ENCODE measurements around the gene CNPY1. TPM values are rescaled to one million over a fixed set of nuclear protein-coding genes. Genes with fewer than 3 reads are reported as not detected.

The CNPY1 gene
- total and polyA plus RNA-seq, 2 of the 8 experiments (the other 6 are each of a cell fraction or from before 2014, with no cell fraction given): not detected

- CTCF ChIA-PET (ENCODE audit: partially characterized antibody): interaction anchor here (0.8 kb wide), 1 partner anchor 15 kb away, joined by 3 read pairs; no protein-coding TSS in a partner anchor
- no peak for TF ChIP-seq PHF8 (conservative IDR thresholded peaks at IDR 0.05; ENCODE audit: low read depth, low read length)
- no peak for TF ChIP-seq SP2 (IDR thresholded peaks at IDR 0.05; ENCODE audit: low read length)
- TF ChIP-seq RXRA (IDR thresholded peaks at IDR 0.05; ENCODE audit: insufficient read depth, low read depth, low read length): no peak
- no peak overlapping the region for H3K4me2 ChIP-seq (ENCODE audit: insufficient read depth in 1 of 2, low read depth in 2 of 2, low read length in 2 of 2)
- no peak overlapping the region for H3K9ac ChIP-seq (replicated peaks in 1 of 4; ENCODE audit: extremely low read depth in 1 of 4, low read depth in 3 of 4, low read length in 3 of 4)
- H3K18ac ChIP-seq (ENCODE audit: extremely low read depth, low read length): no peak overlapping the region
- no peak overlapping the region; the same call in 1 of the 2 replicates for H4K8ac ChIP-seq (ENCODE audit: extremely low read depth, insufficient read depth, low read length)
- H3K23me2 ChIP-seq (ENCODE audit: low read depth, low read length): no peaks in the 10 kb centered on the region
- H3K4me1 ChIP-seq (replicated peaks in 1 of 4; ENCODE audit: control insufficient read depth in 3 of 4, insufficient read depth in 4 of 4, low read length in 3 of 4): no peaks in the 10 kb centered on the region
- DNase-seq (ENCODE audit: low read depth in 1 of 2, low spot score in 2 of 2) (no peak), FAIRE-seq (no peak)
- no peak overlapping the region for H2AFZ ChIP-seq (ENCODE audit: low read length)
- H2BK20ac ChIP-seq (ENCODE audit: low read length): no peak overlapping the region
- no peak overlapping the region for H3K27ac ChIP-seq (ENCODE audit: low read depth, low read length)
- H2BK120ac ChIP-seq (replicated peaks; ENCODE audit: low read depth, low read length): no peak overlapping the region
- no peaks in the 10 kb centered on the region for H3K79me1 ChIP-seq (ENCODE audit: low read depth, low read length)
- H2BK15ac ChIP-seq (ENCODE audit: low read length): no peak overlapping the region
- no peak overlapping the region for H3K14ac ChIP-seq (ENCODE audit: insufficient read length)
- no peak overlapping the region for H2BK12ac ChIP-seq (ENCODE audit: low read depth, low read length)
- no peak overlapping the region for H3K56ac ChIP-seq (replicated peaks; ENCODE audit: insufficient read length, low read depth, low read length)
- H2AK5ac ChIP-seq (ENCODE audit: low read depth, low read length): no peak overlapping the region
- no peak overlapping the region for H4K91ac ChIP-seq (replicated peaks; ENCODE audit: insufficient read length, low read length)
- peaks cover 0 to 3% of the 10 kb centered on the region in 2 experiments; a peak in 1 of 4 replicates for H3K9me3 ChIP-seq (ENCODE audit: insufficient read depth in 2 of 2, low read depth in 1 of 2, low read length in 1 of 2)
- no peak overlapping the region for H3K4ac ChIP-seq (replicated peaks; ENCODE audit: insufficient read length, low read depth, low read length)
- no peaks in the 10 kb centered on the region for H3K79me2 ChIP-seq (ENCODE audit: control insufficient read depth in 1 of 2, insufficient read depth in 2 of 2, low read length in 2 of 2)
- no peak overlapping the region for H4K5ac ChIP-seq (ENCODE audit: insufficient read length, low read depth, low read length)
- H3K4me3 ChIP-seq (ENCODE audit: extremely low read depth in 1 of 4, insufficient read depth in 2 of 4, low read depth in 3 of 4, low read length in 4 of 4): no peak overlapping the region
- WGBS, 2 experiments (ENCODE audit: extremely low coverage in 1 of 2, insufficient coverage in 1 of 2, insufficient read length in 1 of 2, insufficient replicate concordance in 2 of 2, low coverage in 1 of 2, low lambda C conversion rate in 2 of 2, missing lambda C conversion rate in 1 of 2): 99% methylated on average over 13 of the region's 13 CpGs; no CpG with 5 or more reads in 1 of the 2 experiments
- no peaks in the 10 kb centered on the region for H3K27me3 ChIP-seq (replicated peaks in 1 of 4; ENCODE audit: control insufficient read depth in 3 of 4, extremely low read depth in 1 of 4, insufficient read depth in 3 of 4, low read length in 3 of 4)
- no peak overlapping the region; the same call in 1 of the 2 replicates for H2BK5ac ChIP-seq (ENCODE audit: low read depth, low read length)
- H3K23ac ChIP-seq (ENCODE audit: insufficient read length): no peak overlapping the region
- H3K36me3 ChIP-seq (ENCODE audit: control insufficient read depth in 2 of 4, insufficient read depth in 4 of 4, low read length in 3 of 4): no peaks in the 10 kb centered on the region
- POLR2A ChIA-PET (ENCODE audit: partially characterized antibody): no interaction called here
- H4K20me1 ChIP-seq (replicated peaks in 1 of 2; ENCODE audit: control insufficient read depth in 1 of 2, insufficient read depth in 2 of 2, low read length in 2 of 2): no peaks in the 10 kb centered on the region
These were observed 12.6 kb upstream of the CNPY1 start for GRCh38 chr7:155558961-155559360.

Data from H1 (cell line).